Neural cell (in vitro differentiated cells): ENCODE results near the gene KDM3B.
A peak's percentile ranks its signal among the peaks of the same experiment; 100 is the strongest.

Source experiments
- RAD21 ChIP-seq: fragments of 450-650 bp; conservative IDR thresholded peaks from 2 replicates; pipeline ENCODE4 v1.6.1; 2014; ENCODE audit warnings: antibody characterized with exemption, mild to moderate bottlenecking, moderate library complexity
- SMC3 ChIP-seq: fragments of 450-650 bp; conservative IDR thresholded peaks from 2 replicates; pipeline ENCODE4 v1.6.1; 2014; ENCODE audit warnings: antibody characterized with exemption, mild to moderate bottlenecking, moderate library complexity; ENCODE audit not compliant: poor library complexity
- TAF1 ChIP-seq: IDR thresholded peaks from 2 replicates; pipeline ENCODE4 v1.6.1; 2012; ENCODE audit warnings: low read depth
- TF ChIP-seq, protein P1 (sequence below): fragments of 450-650 bp; IDR thresholded peaks from 2 replicates; pipeline ENCODE4 v1.5.1; 2014; ENCODE audit warnings: antibody characterized with exemption, mild to moderate bottlenecking, moderate library complexity; ENCODE audit not compliant: poor library complexity, severe bottlenecking

DNA sequence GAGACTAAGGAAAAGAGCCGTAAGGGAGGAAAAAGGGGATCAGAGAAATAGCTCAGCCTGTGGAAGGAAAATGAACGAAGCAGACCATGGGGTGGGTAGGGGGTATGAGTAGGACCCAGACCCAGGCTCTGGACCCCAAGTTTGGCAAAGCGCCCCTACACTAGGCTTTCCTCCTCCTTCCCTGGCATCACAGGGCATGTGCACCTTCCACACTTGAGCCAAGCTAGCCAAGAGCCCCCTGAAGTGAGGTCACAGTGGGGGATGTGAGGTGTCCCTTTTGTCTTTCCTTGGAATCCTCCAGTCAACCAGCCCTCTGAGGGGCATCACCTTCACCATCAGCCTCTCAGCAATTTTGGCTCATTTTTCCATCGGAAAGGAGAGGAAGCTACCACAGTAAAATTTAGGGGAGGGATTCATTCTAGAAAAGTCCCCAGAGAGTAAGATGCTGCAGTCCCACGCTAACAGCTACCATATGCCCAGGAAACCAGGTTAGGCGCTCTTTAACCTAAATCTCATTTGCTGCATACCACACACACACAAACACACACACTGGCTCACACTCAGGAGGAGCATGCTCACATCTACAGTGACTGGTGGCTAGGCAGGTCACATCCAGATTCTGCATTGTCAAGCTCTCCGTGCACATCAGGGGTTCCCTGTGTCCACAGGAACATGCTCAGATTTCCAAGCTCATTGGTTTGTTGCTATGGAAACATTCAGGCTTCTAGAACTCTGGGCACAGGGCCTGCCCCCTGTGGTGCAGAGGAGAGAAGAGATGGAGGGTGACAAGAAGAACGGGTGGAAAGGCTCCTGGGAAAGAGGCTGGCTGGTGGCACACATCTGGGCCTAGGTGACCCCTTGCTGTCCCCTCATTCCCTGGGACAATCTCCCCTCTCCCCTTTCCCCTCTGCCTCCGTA is 96.3 kb downstream of the KDM3B start:
- TF ChIP-seq, protein P1, sequence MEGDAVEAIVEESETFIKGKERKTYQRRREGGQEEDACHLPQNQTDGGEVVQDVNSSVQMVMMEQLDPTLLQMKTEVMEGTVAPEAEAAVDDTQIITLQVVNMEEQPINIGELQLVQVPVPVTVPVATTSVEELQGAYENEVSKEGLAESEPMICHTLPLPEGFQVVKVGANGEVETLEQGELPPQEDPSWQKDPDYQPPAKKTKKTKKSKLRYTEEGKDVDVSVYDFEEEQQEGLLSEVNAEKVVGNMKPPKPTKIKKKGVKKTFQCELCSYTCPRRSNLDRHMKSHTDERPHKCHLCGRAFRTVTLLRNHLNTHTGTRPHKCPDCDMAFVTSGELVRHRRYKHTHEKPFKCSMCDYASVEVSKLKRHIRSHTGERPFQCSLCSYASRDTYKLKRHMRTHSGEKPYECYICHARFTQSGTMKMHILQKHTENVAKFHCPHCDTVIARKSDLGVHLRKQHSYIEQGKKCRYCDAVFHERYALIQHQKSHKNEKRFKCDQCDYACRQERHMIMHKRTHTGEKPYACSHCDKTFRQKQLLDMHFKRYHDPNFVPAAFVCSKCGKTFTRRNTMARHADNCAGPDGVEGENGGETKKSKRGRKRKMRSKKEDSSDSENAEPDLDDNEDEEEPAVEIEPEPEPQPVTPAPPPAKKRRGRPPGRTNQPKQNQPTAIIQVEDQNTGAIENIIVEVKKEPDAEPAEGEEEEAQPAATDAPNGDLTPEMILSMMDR = no peak
- TF ChIP-seq TAF1 (no peak), RAD21 (peak; percentile 39), SMC3 (no peak)
